AG10803 (cell line): ENCODE data around the gene ADARB2.
"Not testable (repeated sequence)": the region's sequence is repeated elsewhere in the genome, so short reads cannot be mapped to it uniquely, and the experiment has no call there.

Experiments
- DNase-seq: peaks from one replicate; pipeline ENCODE4 v3.0.0; 2010; ENCODE audit warnings: low read depth
- H3K4me3 ChIP-seq: 2 replicates; pipeline ENCODE4 v1.5.1; 2011; ENCODE audit warnings: mild to moderate bottlenecking, low read length, control low read depth
- TF ChIP-seq, protein P1 (sequence below): conservative IDR thresholded peaks from 2 replicates; pipeline ENCODE4 v1.5.1; 2011; ENCODE audit warnings: mild to moderate bottlenecking, low read length, control low read depth, inconsistent platforms

ADARB2 gene

GRCh38 chr10:1359626-1359955 lies 377.7 kb downstream of the ADARB2 start:
- TF ChIP-seq, protein P1, sequence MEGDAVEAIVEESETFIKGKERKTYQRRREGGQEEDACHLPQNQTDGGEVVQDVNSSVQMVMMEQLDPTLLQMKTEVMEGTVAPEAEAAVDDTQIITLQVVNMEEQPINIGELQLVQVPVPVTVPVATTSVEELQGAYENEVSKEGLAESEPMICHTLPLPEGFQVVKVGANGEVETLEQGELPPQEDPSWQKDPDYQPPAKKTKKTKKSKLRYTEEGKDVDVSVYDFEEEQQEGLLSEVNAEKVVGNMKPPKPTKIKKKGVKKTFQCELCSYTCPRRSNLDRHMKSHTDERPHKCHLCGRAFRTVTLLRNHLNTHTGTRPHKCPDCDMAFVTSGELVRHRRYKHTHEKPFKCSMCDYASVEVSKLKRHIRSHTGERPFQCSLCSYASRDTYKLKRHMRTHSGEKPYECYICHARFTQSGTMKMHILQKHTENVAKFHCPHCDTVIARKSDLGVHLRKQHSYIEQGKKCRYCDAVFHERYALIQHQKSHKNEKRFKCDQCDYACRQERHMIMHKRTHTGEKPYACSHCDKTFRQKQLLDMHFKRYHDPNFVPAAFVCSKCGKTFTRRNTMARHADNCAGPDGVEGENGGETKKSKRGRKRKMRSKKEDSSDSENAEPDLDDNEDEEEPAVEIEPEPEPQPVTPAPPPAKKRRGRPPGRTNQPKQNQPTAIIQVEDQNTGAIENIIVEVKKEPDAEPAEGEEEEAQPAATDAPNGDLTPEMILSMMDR, result no peak
- no peak overlapping the region for H3K4me3 ChIP-seq
- DNase-seq, result no peak

DNA sequence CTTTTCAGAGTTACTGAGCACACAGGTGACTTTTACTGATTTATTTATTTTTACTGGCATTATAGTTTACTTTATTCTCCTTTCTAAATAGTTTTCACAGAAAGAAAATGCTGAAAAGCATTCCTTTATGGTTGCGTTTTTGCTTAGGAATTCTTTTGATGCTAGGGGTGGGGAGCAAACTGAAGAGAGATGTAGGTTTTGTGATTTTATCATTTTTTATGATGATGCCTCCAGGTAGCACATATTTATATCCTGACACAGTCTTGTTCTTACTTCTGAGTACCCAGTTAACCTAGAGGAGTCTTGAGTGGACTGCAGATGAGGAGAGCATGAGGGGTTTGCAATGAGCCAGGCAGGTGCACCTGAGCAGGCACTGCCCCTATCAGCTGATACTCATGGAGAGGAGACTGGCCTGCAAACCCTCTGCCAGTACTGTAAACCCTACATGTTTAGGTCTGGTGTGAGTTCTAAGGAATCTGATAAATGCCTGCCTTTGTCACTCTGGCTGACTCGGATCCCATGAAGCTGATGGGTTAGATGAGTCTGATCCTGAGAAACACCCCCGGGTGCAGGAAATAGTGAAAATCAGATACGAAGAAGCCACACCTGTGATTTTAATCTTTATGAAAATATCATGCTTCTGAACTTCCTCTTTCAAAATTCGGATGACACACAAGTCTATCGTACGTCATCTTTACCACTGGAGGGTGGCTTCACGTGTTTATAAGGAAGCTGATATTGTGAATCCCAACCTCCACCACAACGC lies 378.3 kb downstream of the ADARB2 start:
- no peak overlapping the region for H3K4me3 ChIP-seq
- DNase-seq, result no peak

GRCh38 chr10:1358147-1358546 lies 379.2 kb downstream of the ADARB2 start:
- TF ChIP-seq, protein P1, result no peak
- no peak overlapping the region for H3K4me3 ChIP-seq

More for the DNA sequence above, 378.3 kb downstream of the ADARB2 start:
- TF ChIP-seq, protein P1, result no peak

DNA sequence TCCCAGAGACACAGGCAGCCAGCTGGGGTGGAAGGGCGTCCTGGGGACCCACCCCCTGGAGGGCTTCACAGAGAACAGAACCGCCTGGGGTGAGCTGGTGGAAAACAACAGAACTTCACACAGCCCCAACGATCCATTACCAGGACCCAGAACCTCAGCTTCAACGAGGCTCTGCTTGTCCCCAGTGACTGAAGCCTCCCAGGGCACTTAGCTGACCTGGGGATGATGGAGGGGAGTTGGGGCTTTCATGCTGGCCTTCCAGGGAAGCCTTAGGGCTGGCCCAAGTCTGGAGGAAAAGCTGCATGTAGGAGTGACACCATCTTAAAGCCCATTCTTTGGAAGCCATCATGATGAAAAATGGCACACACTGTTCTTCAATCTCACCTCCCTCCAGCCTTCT lies 381.0 kb downstream of the ADARB2 start:
- no peak overlapping the region for H3K4me3 ChIP-seq
- TF ChIP-seq, protein P1, result no peak
- no peak for DNase-seq

More at GRCh38 chr10:1358147-1358546, 379.2 kb downstream of the ADARB2 start:
- DNase-seq, result no peak

DNA sequence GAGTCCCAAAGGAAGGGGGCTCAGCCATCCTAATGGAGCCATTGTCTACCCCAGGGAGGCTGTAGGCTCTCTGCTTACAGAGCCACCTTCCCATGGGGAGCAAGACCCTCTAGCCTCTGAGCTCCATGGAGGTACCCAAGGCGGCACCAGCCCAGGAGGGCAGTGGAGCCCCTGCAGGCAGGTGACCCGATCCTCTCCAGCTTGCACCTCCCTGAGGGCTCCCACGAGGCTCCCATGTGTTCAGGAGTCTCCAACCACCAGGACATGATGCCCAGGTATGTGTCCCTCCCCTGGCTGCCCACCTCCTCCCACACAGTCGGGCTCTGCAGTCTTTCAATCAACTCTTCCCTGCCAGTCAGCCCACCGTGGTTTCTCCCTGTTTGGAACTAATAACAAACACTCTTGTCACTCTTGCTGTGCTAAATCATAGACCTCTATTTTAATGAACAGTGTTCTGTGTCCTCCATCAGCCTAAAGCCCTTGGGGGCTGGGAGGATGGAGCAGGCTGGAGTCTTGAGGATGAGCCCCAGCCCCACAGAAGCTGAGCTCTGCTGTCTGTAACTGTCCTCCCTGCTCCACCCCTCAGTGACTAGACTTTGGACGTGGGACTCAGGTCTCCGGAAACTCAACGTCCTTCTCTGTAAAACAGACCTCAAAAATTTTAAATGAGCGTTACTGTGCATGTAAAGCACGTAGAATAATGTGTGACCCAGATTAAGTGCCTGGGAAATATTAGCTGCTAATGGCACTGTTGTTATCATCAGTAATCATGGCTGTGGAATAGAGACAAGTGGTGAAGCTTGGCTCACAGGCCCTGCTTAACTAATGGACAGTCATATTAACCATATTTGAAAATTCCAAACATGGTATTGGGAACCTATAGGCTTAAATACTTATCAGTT lies 382.3 kb downstream of the ADARB2 start:
- no peak overlapping the region for H3K4me3 ChIP-seq
- TF ChIP-seq, protein P1, result no peak
- DNase-seq, result no peak

GRCh38 chr10:1352296-1352695 lies 385.0 kb downstream of the ADARB2 start:
- DNase-seq, result not testable (repeated sequence)

GRCh38 chr10:1348773-1349050 lies 388.6 kb downstream of the ADARB2 start:
- DNase-seq, result no peak
- TF ChIP-seq, protein P1, result no peak
- no peak overlapping the region for H3K4me3 ChIP-seq

More at GRCh38 chr10:1352296-1352695, 385.0 kb downstream of the ADARB2 start:
- not testable (repeated sequence) for H3K4me3 ChIP-seq
